Activated CD8-positive, alpha-beta T cell treated with anti-CD3 and anti-CD28 coated beads for 36 hours (primary cell): Measurements from ENCODE around the gene PRR12. TPM values are rescaled to one million over a fixed set of nuclear protein-coding genes. Genes with fewer than 3 reads are reported as not detected.

ENCODE experiments used
- ATAC-seq: fragments of 200-7000 bp; cut with Tn5 transposase; one replicate; pipeline ENCODE4 v1.10.0; 2021; ENCODE audit warnings: mild to moderate bottlenecking, moderate library complexity
- CTCF ChIA-PET: fragments of 350-600 bp; sonication (Branson Sonifier 250); formaldehyde crosslinking; loops from one replicate; lab custom pipeline; 2021; ENCODE audit warnings: antibody characterized with exemption; lab: Charles Lee
- POLR2A ChIA-PET: fragments of 350-600 bp; sonication (Branson Sonifier 250); formaldehyde crosslinking; loops from one replicate; lab custom pipeline; 2021; ENCODE audit warnings: antibody characterized with exemption; lab: Charles Lee
- DNase-seq: peaks from one replicate; pipeline ENCODE4 v3.0.0-alpha.2; 2020
- H3K27ac Mint-ChIP-seq: one replicate; pipeline ENCODE4 v1.8.0; 2021; ENCODE audit warnings: mild to moderate bottlenecking, mixed read lengths
- H3K27me3 Mint-ChIP-seq: one replicate; pipeline ENCODE4 v1.8.0; 2021; ENCODE audit warnings: mixed read lengths
- H3K36me3 Mint-ChIP-seq: one replicate; pipeline ENCODE4 v1.8.0; 2021; ENCODE audit warnings: low read depth, mixed read lengths
- H3K4me1 Mint-ChIP-seq: one replicate; pipeline ENCODE4 v1.8.0; 2021; ENCODE audit warnings: low read depth, mixed read lengths
- H3K4me3 Mint-ChIP-seq: one replicate; pipeline ENCODE4 v1.8.0; 2021; ENCODE audit warnings: mild to moderate bottlenecking, moderate library complexity, mixed read lengths
- H3K9me3 Mint-ChIP-seq: one replicate; pipeline ENCODE4 v1.8.0; 2021; ENCODE audit warnings: mixed read lengths
- intact Hi-C: fragments of 100-400 bp; cut with micrococcal nuclease; formaldehyde crosslinking; loops from one replicate; pipeline ENCODE4 v1.10.0; 2022
- total RNA-seq, 2 experiments: library from RNA; stranded (reverse); gene quantifications; one replicate each; pipeline ENCODE4 v1.2.3, GENCODE V29; 2021
- TF ChIP-seq, protein P1 (sequence below): fragments of 200-600 bp; IDR thresholded peaks from one replicate; pipeline ENCODE4 v1.8.0; 2022; ENCODE audit warnings: antibody characterized with exemption, mild to moderate bottlenecking

The PRR12 gene
- total RNA-seq, 2 experiments from 2014 or later = 16.0 to 17.8 TPM

DNA sequence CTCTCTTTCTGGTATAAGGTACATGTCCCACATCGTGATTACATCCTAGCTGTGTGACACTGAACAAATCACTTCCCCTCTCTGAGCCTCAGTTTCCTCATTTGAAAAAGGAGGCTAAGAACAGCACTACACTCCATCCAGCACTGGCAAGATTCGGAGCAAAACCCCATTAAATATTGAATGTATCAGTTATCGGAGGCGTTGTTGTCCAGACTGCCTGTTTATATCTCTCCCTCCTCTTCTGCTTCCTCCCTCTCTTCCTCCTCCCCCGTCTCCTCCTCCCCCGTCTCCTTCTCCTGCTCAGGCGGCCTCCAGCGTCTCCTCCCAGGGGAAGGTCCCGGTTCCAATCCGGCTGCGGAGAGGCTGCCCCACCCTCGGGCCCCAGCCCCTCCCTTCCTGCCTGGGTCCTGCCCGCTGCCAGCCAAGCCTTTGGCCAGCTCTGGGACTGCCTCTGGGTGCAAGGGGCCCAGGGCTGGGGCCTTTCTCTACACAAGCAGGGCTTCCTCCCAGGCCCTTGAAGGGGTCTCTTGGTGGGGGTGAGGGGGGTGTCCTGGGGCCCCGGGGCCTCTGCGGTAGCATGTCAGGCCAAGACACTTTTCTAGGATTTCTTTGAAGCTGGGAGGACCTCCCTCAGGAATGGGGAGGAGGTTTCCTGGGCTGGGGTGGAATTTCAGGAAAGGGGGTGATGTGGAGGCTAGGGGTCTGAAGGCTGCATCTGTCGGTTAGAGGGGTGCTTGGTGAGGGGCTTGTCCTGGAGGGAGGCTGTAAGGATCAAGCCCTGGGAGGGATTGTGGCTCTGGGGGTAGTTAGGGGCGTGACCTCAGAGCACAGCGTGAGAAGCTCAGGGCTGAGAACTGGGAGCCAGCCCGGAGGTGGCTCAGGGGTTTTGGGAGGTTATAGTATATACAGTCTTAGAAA is 47.1 kb downstream of the PRR12 start:
- H3K27me3 Mint-ChIP-seq = no peaks in the 10 kb centered on the region
- ATAC-seq (no peak), DNase-seq (no peak)
- ChIA-PET POLR2A (interaction anchor here (1.0 to 1.2 kb wide), 2 partner anchors 23 to 149 kb away, joined by 3 to 4 read pairs; no protein-coding TSS in a partner anchor), CTCF (interaction anchor here (0.8 kb wide), 1 partner anchor 13 kb away, joined by 3 read pairs; no protein-coding TSS in a partner anchor)
- peaks cover 2% of the 10 kb centered on the region for H3K36me3 Mint-ChIP-seq
- H3K9me3 Mint-ChIP-seq = no peaks in the 10 kb centered on the region
- TF ChIP-seq, protein P1, sequence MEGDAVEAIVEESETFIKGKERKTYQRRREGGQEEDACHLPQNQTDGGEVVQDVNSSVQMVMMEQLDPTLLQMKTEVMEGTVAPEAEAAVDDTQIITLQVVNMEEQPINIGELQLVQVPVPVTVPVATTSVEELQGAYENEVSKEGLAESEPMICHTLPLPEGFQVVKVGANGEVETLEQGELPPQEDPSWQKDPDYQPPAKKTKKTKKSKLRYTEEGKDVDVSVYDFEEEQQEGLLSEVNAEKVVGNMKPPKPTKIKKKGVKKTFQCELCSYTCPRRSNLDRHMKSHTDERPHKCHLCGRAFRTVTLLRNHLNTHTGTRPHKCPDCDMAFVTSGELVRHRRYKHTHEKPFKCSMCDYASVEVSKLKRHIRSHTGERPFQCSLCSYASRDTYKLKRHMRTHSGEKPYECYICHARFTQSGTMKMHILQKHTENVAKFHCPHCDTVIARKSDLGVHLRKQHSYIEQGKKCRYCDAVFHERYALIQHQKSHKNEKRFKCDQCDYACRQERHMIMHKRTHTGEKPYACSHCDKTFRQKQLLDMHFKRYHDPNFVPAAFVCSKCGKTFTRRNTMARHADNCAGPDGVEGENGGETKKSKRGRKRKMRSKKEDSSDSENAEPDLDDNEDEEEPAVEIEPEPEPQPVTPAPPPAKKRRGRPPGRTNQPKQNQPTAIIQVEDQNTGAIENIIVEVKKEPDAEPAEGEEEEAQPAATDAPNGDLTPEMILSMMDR = no peak
- peak overlapping the region; percentile 18 for H3K4me3 Mint-ChIP-seq
- H3K4me1 Mint-ChIP-seq = peaks cover 23% of the 10 kb centered on the region
- H3K27ac Mint-ChIP-seq = no peak overlapping the region
- intact Hi-C loops = no loop called here

- intact Hi-C loops = loop anchor here (2.0 to 5.0 kb wide), 3 partner anchors 25 to 47 kb away; partner anchors contain the start of genes BCL2L12, IRF3 and PRMT1
- H3K4me3 Mint-ChIP-seq = peak overlapping the region; percentile 92
- no peaks in the 10 kb centered on the region for H3K27me3 Mint-ChIP-seq
- peaks cover 35% of the 10 kb centered on the region for H3K4me1 Mint-ChIP-seq
- ATAC-seq (no peak), DNase-seq (no peak)
- H3K27ac Mint-ChIP-seq = peak overlapping the region; percentile 22
- H3K36me3 Mint-ChIP-seq = peaks cover 5% of the 10 kb centered on the region
- H3K9me3 Mint-ChIP-seq = no peaks in the 10 kb centered on the region
- POLR2A ChIA-PET = interaction anchor here (1.3 to 2.1 kb wide), 4 partner anchors 19 to 60 kb away, joined by 3 to 10 read pairs (median 6); partner anchors contain the start of genes BCL2L12, IRF3, NOSIP and PRR12
- CTCF ChIA-PET = interaction anchor here (1.1 to 2.2 kb wide), 7 partner anchors 9 to 69 kb away, joined by 3 to 12 read pairs (median 5); partner anchors contain the start of gene PRMT1
- TF ChIP-seq, protein P1 = no peak
Measured at GRCh38 chr19:49639401-49640112, 48.6 kb downstream of the PRR12 start.

GRCh38 chr19:49640113-49640898 is 49.3 kb downstream of the PRR12 start, which contains the start of gene RRAS:
RRAS (minus strand) TSS chr19:49640143; CDS start chr19:49640098, 45 bp downstream.
- H3K27me3 Mint-ChIP-seq = no peaks in the 10 kb centered on the region
- H3K36me3 Mint-ChIP-seq = peaks cover 5% of the 10 kb centered on the region
- ATAC-seq (peak; percentile 75), DNase-seq (peak; percentile 100)
- no peaks in the 10 kb centered on the region for H3K9me3 Mint-ChIP-seq
- ChIA-PET CTCF (interaction anchor here (0.9 to 2.2 kb wide), 11 partner anchors 9 to 167 kb away, joined by 3 to 12 read pairs (median 5); partner anchors contain the start of genes FLT3LG and PRMT1), POLR2A (interaction anchor here (0.6 to 2.3 kb wide), 12 partner anchors 9 to 172 kb away, joined by 3 to 12 read pairs (median 4); partner anchors contain the start of genes BCL2L12, IRF3, NOSIP and PRMT1)
- peak within 1 kb of the TSS; percentile 92 for H3K4me3 Mint-ChIP-seq
- peaks cover 36% of the 10 kb centered on the region for H3K4me1 Mint-ChIP-seq
- TF ChIP-seq, protein P1 = no peak
- intact Hi-C loops = loop anchor here (2.0 to 5.0 kb wide), 3 partner anchors 24 to 48 kb away; partner anchors contain the start of genes BCL2L12, IRF3 and PRMT1
- peak within 1 kb of the TSS; percentile 99 for H3K27ac Mint-ChIP-seq
